SU-DHL-6 (cell line): ENCODE measurements around the gene FUS.
"Not testable (repeated sequence)": the region's sequence is repeated elsewhere in the genome, so short reads cannot be mapped to it uniquely, and the experiment has no call there.

Experiments used
- H2AFZ ChIP-seq: fragments of 200-600 bp; sonication (generic); 2 replicates; pipeline ENCODE4 v1.6.1; 2014; ENCODE audit warnings: low read depth, mild to moderate bottlenecking, moderate library complexity, mixed read lengths, antibody characterized with exemption, low read length; ENCODE audit not compliant: severe bottlenecking
- H3F3A ChIP-seq: fragments of 200-600 bp; shearing (Covaris generic); 2 replicates; pipeline ENCODE4 v1.6.0; 2016; ENCODE audit warnings: antibody characterized with exemption, mild to moderate bottlenecking; ENCODE audit not compliant: insufficient read depth
- H3K27ac ChIP-seq: fragments of 200-600 bp; sonication (generic); 2 replicates; pipeline ENCODE4 v1.5.1; 2016; ENCODE audit warnings: low read depth, mild to moderate bottlenecking, low read length, moderate library complexity, mixed read lengths
- H3K27me3 ChIP-seq: fragments of 200-600 bp; sonication (generic), shearing (Covaris generic); 2 replicates; pipeline ENCODE4 v1.6.0; 2014; ENCODE audit warnings: mild to moderate bottlenecking, low read length
- H3K36me3 ChIP-seq: fragments of 200-600 bp; sonication (generic); 2 replicates; pipeline ENCODE4 v1.6.1; 2014; ENCODE audit warnings: mild to moderate bottlenecking, low read length, mixed read lengths
- H3K4me2 ChIP-seq: fragments of 300-600, 200-600 bp; shearing (Covaris generic), sonication (generic); 2 replicates; pipeline ENCODE4 v1.6.0; 2014; ENCODE audit warnings: low read length, low read depth, mild to moderate bottlenecking; ENCODE audit not compliant: poor library complexity, severe bottlenecking
- H3K4me3 ChIP-seq: fragments of 200-600 bp; sonication (generic); 2 replicates; pipeline ENCODE4 v1.5.1; 2014; ENCODE audit warnings: antibody characterized with exemption, low read length, mild to moderate bottlenecking, mixed read lengths; ENCODE audit not compliant: insufficient read depth, poor library complexity, severe bottlenecking
- H3K79me2 ChIP-seq: fragments of 200-600 bp; sonication (generic); 2 replicates; pipeline ENCODE4 v1.6.1; 2014; ENCODE audit warnings: mild to moderate bottlenecking, low read length, moderate library complexity; ENCODE audit not compliant: insufficient read depth
- H3K9ac ChIP-seq: fragments of 200-600 bp; sonication (generic); 2 replicates; pipeline ENCODE4 v1.7.0; 2014; ENCODE audit warnings: mild to moderate bottlenecking, low read length
- H3K9me2 ChIP-seq: fragments of 200-600 bp; sonication (generic); replicated peaks from 2 replicates; pipeline ENCODE4 v1.6.1; 2014; ENCODE audit warnings: low read length; ENCODE audit not compliant: insufficient read depth
- H3K9me3 ChIP-seq: fragments of 200-600 bp; sonication (generic); 2 replicates; pipeline ENCODE4 v1.6.1; 2014; ENCODE audit warnings: low read length, mixed read lengths; ENCODE audit not compliant: insufficient read depth
- H4K20me1 ChIP-seq: fragments of 200-600 bp; sonication (generic); 2 replicates; pipeline ENCODE4 v1.6.1; 2014; ENCODE audit warnings: low read depth, mild to moderate bottlenecking, antibody characterized with exemption, low read length, moderate library complexity, mixed read lengths
- CTCF ChIP-seq: fragments of 200-600 bp; sonication (generic); IDR thresholded peaks from one replicate; pipeline ENCODE4 v1.5.1; 2017; ENCODE audit warnings: antibody characterized with exemption, mild to moderate bottlenecking, low read length, moderate library complexity; ENCODE audit not compliant: insufficient read depth, poor library complexity, severe bottlenecking
- EZH2phosphoT487 ChIP-seq: fragments of 200-600 bp; sonication (generic), shearing (Covaris generic); conservative IDR thresholded peaks from 2 replicates; pipeline ENCODE4 v1.6.1; 2018; ENCODE audit warnings: mild to moderate bottlenecking, antibody characterized with exemption, low read length, moderate library complexity, mixed read lengths

FUS gene

GRCh38 chr16:31135535-31136286, 44.2 kb upstream of the FUS start, which contains the start of gene PRSS8:
Gene PRSS8 (minus strand): TSS chr16:31135727. CDS start chr16:31135498, 229 bp downstream.
- H3K79me2 ChIP-seq = no peaks in the 10 kb centered on the region
- TF ChIP-seq EZH2phosphoT487 (no peak), CTCF (no peak)
- no peaks in the 10 kb centered on the region for H3K36me3 ChIP-seq
- H3K9ac ChIP-seq = no peak within 1 kb of the TSS
- no peak within 1 kb of the TSS for H3K4me3 ChIP-seq
- no peaks in the 10 kb centered on the region for H3K9me3 ChIP-seq
- no peak within 1 kb of the TSS for H3K27ac ChIP-seq
- H3K9me2 ChIP-seq = no peaks in the 10 kb centered on the region
- H3F3A ChIP-seq = no peaks in the 10 kb centered on the region
- no peak within 1 kb of the TSS for H3K4me2 ChIP-seq
- no peak within 1 kb of the TSS for H2AFZ ChIP-seq
- H3K27me3 ChIP-seq = no peaks in the 10 kb centered on the region
- no peaks in the 10 kb centered on the region for H4K20me1 ChIP-seq

- no peak for TF ChIP-seq EZH2phosphoT487
- TF ChIP-seq CTCF = no peak
- H3K9me3 ChIP-seq = no peaks in the 10 kb centered on the region
- no peaks in the 10 kb centered on the region for H3K27me3 ChIP-seq
- H2AFZ ChIP-seq = no peak overlapping the region
- no peaks in the 10 kb centered on the region for H3F3A ChIP-seq
- H3K79me2 ChIP-seq = no peaks in the 10 kb centered on the region
- no peak overlapping the region for H3K4me2 ChIP-seq
- H3K9me2 ChIP-seq = no peaks in the 10 kb centered on the region
- no peaks in the 10 kb centered on the region for H3K36me3 ChIP-seq
- H3K4me3 ChIP-seq = no peak overlapping the region
- H3K27ac ChIP-seq = no peak overlapping the region
- no peak overlapping the region for H3K9ac ChIP-seq
- H4K20me1 ChIP-seq = no peaks in the 10 kb centered on the region
These were observed 43.7 kb upstream of the FUS start for GRCh38 chr16:31136287-31136662.

- not testable (repeated sequence) for H3K4me2 ChIP-seq, H3K4me3 ChIP-seq, H3K36me3 ChIP-seq, H3K27ac ChIP-seq, H2AFZ ChIP-seq, H3F3A ChIP-seq, H3K27me3 ChIP-seq, H3K79me2 ChIP-seq, H4K20me1 ChIP-seq, H3K9me3 ChIP-seq, H3K9me2 ChIP-seq, H3K9ac ChIP-seq
These were observed 43.0 kb upstream of the FUS start for GRCh38 chr16:31136822-31137499.
